HG03520 (cell line): Measurements from ENCODE around the gene PTTG1.
A peak's percentile ranks its signal among the peaks of the same experiment; 100 is the strongest.

Experiments
- ATAC-seq: cut with Tn5 transposase; IDR thresholded peaks from one replicate; pipeline ENCODE4 v1.9.1; 2021; ENCODE audit warnings: mild to moderate bottlenecking, moderate library complexity; ENCODE audit not compliant: unreplicated experiment

The PTTG1 gene

DNA sequence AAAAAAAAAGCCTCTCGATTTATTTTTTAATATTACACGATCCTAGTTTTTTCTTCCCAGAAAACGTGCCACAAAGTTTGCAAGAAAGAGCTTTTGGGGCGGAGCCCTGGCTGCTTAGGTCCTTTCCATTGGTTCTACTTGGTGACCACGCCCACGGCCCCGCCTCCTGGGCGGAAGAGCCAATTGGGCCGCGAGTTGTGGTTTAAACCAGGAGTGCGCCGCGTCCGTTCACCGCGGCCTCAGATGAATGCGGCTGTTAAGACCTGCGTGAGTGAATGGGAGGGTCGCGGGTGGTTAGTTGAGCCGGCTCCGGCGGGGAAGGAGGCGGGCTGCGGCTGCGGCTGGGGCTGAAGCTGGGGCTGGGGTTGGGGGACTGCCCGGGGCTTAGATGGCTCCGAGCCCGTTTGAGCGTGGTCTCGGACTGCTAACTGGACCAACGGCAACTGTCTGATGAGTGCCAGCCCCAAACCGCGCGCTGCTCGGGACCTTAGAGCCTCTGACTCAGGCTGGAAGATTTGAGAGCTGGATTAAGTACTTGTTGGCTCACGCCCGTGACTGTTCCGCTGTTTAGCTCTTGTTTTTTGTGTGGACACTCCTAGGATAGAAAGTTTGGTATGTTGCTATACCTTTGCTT is at the start of gene PTTG1:
TSS of gene PTTG1 (plus strand) at position 231 of the 634 bp plus-strand sequence. CDS start 458 bp downstream, outside the sequence.
- ATAC-seq, result peak; percentile 54

DNA sequence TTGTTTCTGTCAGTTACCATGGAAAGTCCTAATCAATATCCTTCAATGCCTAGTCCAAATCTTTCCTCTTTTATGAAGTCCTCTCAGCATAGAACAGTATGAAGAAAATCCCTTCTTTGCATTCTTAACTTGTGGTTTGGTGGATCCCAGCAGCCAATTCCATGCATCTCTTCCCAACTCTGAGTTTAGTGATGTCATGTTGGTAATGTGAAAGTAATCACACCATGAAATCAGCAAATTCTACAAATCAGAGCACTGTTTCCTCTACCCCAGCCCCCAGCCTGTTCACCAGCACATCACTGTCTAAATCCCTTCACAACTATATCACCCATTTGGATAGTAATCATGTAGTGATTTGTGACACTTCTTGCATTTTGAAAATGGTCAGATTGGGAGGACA is 46.5 kb upstream of the PTTG1 start:
- ATAC-seq, result no peak

DNA sequence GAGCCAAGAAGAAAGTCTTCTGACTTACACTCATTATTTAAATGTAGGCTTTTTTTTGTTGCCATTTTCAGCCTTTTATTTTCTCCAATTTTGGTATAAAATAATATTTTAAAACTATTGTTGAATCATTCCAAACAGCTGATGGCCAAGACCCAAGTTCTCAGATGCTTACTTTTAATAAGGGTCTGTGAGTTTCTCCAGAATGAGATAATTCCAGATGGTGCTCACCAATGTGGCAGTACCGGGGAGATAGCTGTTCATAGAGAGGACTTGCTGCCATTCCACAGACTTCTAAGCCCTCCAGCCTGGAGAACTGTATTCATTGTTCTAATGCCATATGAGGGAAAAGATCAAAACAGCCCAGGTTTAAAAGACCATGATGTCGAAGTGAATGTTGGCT is 46.0 kb upstream of the PTTG1 start:
- ATAC-seq, result no peak

- ATAC-seq, result no peak
These were observed 45.2 kb upstream of the PTTG1 start for GRCh38 chr5:160376416-160376815.

- no peak for ATAC-seq
These were observed 44.0 kb upstream of the PTTG1 start for GRCh38 chr5:160377651-160378050.

- no peak for ATAC-seq
These were observed 43.3 kb upstream of the PTTG1 start for GRCh38 chr5:160378330-160378729.

DNA sequence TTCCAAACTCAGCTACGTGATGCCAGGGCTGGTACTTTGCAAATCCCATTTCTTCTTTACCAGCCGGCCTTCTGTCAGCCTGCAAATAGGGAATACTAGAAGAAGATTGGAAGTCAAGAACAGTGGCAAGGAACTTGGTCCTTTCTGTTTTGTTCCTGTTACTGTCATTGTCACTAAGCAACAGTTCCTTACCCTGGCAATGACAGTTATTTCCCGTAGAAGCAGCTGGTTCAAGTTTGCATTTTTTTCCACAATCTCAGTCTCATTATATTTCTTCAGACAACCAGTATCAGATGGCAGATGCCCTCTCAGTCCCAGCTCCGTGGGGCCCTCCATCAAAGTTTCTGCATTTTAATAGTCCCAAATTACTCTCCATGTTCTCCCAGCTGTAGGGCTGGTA is 42.1 kb upstream of the PTTG1 start:
- ATAC-seq, result no peak

DNA sequence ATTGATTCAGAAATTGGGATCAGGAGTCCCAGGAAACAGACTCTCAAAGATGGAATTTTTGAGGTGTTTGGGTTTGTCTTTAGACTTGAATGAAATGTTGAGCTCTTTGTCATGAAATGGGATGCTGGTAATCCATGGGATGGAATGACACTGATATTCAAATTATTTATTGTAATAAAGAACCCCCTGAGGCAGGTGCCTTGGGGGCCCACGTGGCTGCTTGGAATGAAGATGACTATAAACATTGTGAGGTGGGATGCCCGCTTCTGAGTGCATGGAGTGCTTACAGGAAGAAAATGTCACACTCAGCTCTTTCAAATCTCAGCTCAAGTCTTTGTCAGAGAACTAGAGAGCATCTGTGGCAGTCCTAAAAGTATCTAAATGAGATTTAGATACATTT is 41.6 kb upstream of the PTTG1 start:
- no peak for ATAC-seq

DNA sequence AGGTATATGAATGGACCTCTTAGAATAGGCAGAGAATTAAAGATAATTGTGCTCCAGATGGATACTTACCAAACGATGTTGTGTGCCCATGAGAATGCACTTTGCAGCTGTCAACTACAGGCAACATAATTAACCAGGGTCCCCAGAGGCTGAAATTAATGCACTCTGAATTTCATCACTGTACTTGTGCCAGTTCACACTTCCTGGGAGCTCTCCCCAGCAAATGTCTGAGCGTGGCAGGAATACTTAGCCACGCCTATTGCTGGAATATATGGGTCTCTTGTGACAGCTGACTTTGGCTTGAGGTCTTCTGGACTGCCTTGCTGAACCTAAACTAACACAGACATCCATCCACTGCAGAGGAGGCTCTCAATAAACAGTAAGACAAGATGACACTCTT is 39.3 kb upstream of the PTTG1 start:
- ATAC-seq, result no peak

DNA sequence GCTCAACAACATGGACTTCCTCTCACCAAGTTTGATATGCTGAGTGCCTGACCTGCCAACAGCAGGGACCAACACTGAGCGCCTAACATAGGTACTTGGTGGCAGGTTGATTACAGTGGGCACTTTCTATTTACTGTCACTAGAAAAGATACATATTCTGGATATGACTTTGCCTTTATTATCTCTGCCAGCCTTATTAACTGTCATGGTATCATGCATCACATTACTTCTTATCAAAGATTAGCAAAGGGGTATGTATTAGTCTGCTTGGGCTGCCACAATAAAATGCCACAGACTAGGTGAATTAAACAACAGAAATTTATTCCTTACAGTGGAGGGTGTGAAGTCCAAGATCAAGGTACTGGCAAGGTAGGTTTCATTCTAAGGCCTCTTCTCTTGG is 37.0 kb upstream of the PTTG1 start:
- ATAC-seq, result no peak

GRCh38 chr5:160385496-160385895 is 36.2 kb upstream of the PTTG1 start:
- ATAC-seq, result no peak

DNA sequence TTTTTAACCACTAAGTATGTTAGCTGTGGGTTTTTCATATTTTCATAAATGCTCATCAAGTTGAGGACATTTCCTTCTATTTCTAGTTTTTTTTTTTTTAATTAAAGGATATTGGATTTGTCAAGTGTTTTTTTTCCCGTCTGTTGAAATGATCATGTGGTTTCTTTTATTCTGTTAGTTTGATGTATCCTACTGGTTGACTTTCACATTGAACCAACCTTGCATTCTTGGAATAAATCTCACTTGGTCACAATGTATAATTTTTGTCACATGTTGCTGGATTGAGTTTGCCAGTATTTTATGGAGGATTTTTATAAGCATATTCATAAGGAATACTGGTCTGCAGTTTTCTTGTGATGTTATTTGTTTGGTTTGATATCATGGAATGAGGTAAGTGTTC is 34.2 kb upstream of the PTTG1 start:
- ATAC-seq, result no peak

- ATAC-seq, result no peak
These were observed 30.6 kb upstream of the PTTG1 start for GRCh38 chr5:160390787-160391696.

DNA sequence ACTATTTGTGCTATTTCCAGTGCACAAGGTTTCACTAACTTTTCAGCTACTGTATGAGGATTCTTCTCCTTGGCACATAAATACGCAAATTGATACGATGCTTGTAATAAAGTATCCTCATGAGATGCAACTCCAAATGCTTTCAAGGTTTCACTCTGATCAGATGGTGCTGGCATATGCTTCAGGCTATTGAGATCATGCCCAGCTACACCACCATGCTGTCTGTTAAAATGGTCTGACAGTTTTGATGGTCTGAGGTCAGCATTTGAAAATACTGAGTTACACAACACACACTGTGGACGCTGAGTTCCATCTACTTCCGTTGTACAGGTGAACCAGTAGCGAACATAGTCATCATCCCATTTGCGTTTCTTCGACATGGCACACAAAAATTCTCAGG is 26.5 kb upstream of the PTTG1 start:
- ATAC-seq, result no peak

DNA sequence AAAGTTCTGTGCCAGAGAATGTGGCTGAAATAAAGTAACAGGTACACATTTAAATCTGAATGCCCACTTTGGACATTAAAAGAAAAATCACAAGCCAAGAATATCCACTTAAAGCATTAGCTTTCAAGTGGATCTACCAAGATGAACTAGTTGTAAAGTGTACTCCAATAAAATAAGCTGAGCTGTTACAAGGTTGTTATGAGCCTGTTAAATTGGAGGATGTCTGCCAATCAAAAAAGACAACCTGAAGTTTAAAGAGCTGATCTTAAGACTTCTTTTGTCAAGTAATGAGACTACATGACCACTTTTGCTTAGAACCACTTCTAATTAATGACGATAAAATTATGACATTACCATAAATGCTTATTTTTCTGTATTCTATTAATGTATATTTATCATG is 24.2 kb upstream of the PTTG1 start:
- no peak for ATAC-seq

DNA sequence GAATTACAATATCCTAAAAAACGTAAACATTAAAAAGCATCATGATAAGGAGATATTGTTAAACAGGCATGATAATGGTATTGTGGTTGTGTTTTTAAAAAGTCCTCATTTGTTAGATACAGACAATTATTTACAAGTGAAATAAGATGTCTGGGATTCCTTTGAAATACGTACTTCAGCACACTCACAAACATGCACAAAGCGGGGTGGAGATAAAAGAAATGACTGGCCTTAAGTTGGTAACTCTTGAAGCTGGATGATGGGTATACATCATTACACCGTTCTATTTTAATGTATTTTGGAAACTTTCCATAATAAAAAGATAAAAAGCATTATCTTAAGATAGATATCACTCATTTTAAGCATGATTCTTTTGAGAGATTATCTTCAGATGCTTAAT is 22.8 kb upstream of the PTTG1 start:
- no peak for ATAC-seq

DNA sequence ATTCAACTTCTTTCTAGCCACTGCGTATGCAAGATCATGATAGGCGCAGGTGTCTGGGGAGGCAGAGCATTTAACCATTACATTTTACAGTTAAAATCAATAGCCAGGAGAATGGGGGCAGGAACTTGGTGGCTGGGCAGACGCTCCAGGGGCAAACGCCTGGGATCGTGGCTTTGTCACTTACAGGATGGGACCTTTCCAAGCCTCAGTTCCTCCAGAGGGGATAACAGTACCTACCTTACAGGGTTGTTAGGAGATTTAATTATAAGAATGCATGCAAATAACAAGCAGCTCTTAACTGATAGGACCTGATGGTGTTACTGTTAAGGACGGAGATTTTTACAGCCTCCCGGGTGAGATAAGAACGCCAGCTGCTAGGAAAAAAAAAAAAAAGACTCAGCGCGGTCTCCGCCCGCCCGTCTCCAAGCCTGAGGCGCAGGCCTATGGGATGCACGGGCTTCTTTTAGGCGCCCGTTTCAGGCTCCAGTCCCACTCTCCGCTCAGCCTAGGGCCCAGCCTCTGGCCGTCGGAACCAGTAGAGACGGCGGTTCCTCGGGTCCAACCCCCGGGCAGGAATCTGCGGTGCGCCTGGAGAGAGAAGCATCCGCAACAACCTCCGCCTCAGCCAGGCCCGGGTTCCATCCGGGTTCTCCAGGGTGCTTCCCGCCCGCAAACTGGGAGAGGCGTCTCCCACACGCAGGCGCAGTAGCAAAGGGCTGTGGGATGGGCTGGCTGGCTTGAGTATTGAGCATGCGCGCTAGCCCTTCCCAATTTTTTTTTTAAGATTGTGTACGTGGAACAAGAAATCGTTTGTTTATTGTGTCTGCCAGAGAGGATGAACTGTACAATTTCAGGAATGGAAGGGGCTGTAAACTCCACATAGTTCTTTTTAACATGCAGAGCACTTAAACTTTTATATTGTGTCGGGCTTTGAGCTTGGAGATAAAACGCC is 22.0 kb upstream of the PTTG1 start, which contains the start of gene FAM200C:
TSS of gene FAM200C (minus strand) at position 653 of the 952 bp plus-strand sequence. CDS start 4,564 bp downstream, outside the sequence.
- ATAC-seq, result peak; percentile 71

DNA sequence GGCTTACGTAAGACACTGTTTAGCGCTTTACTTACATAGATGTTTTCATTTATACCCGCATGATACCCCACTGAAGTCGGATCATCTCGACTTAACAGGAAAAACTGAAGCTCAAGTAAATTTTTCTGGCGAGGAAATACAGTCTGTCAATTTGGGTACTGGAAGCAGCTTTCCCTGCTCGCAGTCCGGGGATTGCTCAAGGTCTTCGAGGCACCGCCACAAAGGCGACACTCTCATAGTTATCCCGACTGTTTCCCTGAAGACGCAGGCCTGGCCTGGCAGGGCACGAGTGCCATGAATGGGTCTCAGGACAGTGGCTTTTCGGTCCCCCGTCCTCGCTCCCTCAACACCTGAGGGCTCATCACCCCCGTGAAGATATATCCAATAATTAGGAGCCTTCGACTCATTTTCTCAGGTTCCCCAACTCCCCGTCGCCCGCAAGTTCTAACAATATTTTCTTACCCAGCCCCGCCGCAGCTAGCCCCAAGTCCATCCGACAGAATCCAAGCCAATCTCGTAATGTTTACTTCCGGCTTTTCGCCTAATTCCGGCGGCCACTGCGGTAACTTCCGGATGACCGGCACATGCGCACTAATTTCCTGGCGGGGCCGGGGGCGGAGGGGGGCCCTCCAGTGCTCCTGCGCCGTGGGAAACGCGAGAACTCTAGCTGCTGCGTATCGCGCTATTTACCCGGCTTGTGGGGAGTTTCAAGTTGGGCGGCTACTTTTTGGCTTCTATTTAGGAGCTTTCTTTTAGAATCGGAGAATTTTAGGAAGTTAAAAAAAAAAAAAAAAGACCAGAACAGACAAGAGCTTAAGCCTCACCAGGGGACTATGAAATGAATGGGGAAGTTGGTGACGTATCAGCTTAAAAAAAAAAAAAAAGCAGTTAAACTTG is 2.8 kb upstream of the PTTG1 start, which contains the start of gene SLU7:
TSS of gene SLU7 (minus strand) at position 521 of the 897 bp plus-strand sequence. CDS start 3,787 bp downstream, outside the sequence.
- peak; percentile 63 for ATAC-seq

DNA sequence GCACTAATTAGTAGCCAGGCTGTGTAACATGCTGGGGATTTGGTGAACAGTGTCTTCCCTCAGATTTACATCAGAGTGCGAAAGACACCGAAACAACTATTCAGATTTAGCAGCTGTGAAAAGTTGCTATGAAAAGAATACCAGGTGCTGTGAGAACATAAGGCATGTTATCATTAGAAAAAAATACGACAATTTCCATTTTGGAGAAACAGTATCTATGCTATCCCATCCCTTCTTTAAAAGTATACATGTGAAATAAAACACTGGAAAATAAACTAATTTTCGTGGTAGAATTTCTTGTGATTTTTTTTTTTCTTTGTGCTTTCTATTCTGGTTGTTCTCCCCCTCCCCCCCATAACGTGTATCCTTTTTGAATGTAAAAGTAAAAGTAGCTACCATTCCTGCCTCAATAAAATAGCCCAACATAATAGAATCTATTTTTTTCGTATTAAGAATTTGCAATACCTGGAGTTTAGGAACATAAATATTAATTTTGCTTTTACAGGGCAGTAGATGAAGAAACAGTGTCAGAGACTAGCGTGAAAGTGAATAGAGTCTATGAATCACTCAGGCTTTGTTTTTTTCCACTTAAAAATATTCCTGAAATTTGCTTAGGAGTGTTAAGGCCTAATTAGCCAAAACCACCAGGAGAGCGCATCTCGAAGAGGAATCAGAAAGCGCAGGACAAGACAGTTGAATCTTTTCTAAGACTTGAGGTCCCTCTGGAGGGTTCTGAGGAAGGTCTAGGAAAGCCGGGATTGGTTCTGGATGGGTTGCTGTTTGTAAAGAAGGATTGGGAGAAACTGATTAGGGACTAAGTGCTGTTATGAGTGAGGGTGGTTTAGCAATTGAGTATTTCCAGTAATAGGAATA is 2.0 kb upstream of the PTTG1 start:
- ATAC-seq, result no peak
